Stimulated activated CD8-positive, alpha-beta memory T cell treated with anti-CD3 and anti-CD28 coated beads, Interleukin-12 subunit alpha, Interleukin-12 subunit beta, amount 100 ng/mL, for 24 hours (primary cell): Measurements from ENCODE around the gene CPA2.

Source experiments
- DNase-seq: peaks from one replicate; pipeline ENCODE4 v3.0.0-alpha.2; 2020; ENCODE audit errors: extremely low read depth

CPA2 gene

DNA sequence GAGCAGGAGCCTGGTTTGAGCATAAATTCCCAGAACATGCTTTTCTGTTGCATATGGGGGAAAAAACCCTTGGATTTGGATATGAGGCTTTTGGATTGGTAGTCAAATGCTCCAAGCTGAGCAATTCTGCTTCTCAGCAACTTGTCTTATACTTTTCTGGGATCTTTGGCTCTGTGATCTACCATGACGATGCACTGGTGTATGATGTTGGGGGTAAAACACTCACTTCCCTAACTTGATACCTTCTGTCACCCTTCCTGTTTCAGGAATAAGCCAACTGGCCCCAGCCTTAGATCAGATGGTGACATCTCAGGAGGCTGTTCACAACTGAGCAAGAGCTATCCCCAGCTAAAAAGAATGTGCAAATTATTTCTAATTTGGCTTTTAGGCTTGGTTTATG, 13.2 kb downstream of the CPA2 start:
- DNase-seq, result no peak

GRCh38 chr7:130281260-130281659, 14.6 kb downstream of the CPA2 start:
- DNase-seq, result no peak

DNA sequence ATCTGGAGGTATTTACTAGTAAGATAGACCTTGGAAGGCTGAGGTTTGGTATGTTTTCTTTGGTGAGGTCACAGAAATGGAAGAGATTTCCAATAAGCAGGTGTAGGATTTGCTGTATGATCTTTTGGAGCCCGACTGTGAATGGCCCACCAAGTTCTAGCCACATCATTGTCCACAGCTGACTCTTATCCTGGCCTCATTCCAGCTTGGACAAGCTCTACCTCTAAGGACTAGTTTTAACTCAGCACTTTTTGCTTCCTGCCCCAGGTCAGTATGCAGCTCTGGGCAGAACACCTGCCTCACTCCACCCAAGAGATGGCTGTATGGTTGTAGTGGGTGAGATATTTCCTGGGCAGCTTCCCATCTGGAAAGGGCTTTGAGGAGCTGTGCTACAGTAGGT, 20.2 kb downstream of the CPA2 start:
- no peak for DNase-seq

GRCh38 chr7:130288168-130288567, 21.5 kb downstream of the CPA2 start:
- no peak for DNase-seq

DNA sequence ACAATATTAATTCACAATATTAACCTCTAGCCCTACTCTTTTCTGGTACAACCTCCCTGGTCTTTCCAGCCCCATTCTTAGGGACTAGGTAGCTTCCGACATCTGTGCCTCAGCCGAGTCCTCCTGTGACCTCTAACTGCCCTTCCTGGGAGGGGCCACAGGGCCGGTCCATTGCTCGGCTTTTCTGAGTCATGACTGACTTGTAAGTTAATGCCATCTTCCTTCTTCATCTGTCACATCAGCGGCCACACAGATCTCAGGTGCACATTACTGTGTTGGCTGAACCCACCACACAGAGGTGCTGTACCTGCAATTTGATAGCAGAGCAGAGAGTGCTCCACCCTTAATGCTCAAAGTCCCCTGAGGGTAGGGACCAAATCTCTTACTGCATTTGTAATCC, 22.2 kb downstream of the CPA2 start:
- DNase-seq, result no peak

- DNase-seq, result no peak
Observed at GRCh38 chr7:130289478-130289877, 22.8 kb downstream of the CPA2 start.

DNA sequence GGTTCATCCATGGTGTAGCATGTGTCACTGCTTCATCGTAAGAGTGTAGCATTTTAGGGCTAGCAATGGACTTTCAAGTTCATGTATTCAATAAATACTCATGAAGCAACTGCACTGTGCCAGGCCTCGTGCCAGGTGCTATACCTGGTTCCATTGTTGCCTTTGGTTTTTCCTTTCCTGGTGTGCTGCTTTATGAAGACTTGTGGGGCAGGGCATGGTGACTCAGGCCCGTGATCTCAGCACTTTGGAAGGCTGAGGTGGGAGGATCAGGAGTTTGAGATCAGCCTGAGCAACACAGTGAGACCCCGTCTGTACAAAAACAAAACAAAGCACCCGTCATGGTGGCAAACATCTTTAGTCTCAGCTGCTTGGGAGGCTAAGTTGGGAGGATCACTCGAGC, 24.1 kb downstream of the CPA2 start:
- no peak for DNase-seq

GRCh38 chr7:130292682-130293257, 26.1 kb downstream of the CPA2 start, which contains the start of gene CPA4:
Gene CPA4, plus strand, starts transcription at chr7:130293161. Its CDS starts 20 bp downstream, at chr7:130293181.
- DNase-seq, result no peak

DNA sequence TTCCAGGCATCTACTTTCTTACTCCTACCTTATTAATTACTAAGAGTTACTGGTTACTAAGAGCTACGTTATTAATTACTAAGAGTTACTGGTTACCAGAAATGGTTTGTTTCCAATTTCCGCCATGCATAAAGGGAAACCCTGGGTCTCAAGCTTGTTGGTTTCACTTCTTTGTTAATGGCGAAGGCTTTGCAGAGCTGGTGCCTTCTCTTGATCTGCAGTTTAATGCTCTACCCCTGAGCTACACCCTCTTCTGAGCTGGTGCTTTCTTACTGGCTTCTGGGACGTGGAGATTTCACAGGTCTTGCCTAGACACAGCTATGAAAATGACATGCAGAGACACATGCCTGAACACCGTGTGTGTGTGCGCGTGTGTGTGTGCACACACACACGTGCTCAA, 26.9 kb downstream of the CPA2 start:
- DNase-seq, result no peak

DNA sequence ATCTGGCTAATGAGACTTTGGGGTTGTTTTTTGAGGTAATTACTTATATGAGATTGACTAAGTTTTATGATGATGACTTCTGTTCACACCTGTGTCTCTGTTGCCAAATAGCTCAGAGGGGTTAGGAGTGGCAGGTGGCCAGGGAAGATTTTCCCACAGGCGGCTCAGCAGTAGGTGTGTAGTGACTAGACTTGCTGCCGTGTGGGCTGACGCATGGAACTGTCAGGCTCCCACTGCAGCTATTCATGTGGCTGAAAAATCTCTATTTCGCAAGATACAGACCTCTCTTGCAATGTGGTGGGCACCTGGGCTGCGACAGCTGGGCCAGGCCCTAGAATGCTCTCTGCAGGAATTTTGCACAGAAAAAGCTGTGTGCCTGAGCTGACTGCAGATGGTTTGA, 27.7 kb downstream of the CPA2 start:
- DNase-seq, result no peak

DNA sequence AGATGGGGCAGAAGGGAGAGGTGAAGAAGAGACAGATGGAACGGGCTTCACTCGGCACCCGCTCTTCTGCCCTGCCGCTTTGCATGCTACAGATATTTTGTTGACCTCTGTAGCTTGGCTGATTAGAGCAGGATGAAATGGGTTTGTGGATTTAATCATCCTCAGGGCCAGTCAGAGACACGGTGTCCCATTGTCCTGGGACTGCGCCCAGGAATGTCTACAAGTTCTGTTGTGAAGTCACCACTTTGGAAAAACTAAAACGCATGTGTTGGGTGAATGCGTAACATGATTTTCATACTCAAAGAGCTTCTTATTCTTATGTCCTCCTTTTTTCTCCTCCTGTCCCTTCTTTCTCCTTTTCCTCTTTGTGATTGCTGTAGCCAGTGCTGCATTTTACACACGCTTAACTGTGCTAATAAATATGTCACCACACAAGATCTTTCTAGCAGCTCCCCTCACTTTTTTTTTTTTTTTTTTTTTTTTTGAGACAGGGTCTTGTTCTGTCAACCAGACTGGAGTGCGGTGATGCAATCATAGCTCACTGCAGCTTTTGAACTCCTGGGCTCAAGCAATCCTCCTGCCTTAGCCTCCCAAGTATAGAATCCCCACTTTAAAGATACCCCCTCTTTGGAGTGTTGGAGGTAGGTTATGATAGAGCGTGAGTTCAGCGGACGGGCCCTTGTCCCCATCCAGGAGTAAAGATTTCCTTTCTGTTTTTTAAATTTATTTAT, 29.7 kb downstream of the CPA2 start:
- no peak for DNase-seq

GRCh38 chr7:130297628-130298543, 31.2 kb downstream of the CPA2 start:
- DNase-seq, result no peak

GRCh38 chr7:130298544-130299326, 32.1 kb downstream of the CPA2 start:
- no peak for DNase-seq

DNA sequence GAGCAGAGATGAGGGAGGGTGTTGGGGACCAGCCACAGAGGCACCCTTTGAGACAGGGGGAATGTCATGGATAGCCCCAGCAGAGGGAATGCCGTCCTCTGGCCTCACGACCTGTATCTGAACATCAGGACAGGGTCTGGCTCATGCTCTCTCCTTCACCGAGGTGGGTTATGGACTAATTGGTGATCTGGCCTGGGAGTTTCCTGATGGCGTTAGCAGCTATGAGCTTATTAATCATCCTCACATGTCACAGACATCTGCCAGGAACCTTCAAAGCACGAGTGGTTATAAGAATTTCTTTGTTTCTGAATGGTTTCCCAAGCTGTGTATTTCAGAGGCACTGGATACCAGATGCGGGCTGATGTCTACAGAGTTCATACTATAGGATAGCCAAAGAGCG, 33.2 kb downstream of the CPA2 start:
- no peak for DNase-seq

DNA sequence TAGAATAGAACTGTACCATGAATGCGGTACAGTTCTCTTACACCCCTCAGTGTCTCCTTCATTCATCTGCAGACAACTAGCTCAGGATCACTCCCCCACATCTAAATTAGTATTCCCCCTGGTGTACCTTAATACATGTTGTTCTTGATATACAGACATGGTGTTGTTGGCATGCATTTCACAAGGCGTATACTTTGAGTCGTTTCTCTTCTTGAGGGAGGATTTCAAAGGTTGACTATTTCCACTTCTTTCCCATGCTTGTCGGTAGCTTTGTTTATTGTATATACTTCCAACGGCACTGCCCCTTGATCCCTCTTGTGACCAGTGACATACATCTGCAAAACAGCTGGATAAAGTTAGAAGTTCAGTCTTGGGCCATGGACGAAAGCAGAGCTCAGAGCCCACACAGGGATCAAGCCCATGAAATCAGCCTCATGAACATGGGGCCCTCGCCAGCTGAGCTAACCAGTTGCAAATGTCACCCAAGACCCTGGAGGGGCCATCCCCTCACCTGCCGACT, 34.9 kb downstream of the CPA2 start:
- no peak for DNase-seq

DNA sequence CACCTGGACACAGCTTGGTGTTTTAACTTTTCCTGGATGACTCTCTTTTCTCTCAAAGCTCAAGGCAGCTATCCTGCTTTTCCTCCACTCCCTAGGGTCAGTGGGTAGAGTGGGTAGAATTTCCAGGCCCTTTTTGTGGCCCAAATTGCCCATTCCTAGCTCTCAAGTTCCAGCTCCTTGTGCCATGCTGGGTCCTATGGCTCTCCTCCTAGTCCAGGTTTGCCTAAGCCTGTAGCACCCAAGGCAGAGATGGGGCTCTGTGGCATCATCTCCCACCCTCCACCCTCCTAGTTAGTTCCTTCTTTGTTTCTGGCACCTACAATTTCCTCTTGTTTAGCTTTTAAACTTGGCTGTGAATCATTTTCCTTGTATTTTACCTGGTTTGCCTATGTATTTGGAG, 36.0 kb downstream of the CPA2 start:
- DNase-seq, result no peak

DNA sequence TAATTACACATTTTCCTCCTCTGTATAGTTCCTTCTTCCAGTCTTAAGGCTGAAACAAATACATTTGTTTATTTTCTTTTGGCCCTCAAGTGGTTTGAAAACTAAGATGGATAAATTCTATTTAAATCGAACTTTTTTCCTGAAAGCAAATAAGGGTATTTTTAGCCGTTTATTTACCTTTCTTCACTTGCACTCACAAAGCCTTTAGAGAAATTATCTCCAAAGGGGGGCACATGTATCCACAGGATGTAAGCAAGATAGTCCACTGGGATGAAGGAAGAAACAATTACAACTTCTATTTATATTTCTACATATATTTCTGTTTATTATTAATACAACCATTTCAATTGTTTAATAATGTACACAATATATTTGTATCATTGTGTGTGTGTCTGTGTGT, 36.5 kb downstream of the CPA2 start:
- DNase-seq, result no peak

DNA sequence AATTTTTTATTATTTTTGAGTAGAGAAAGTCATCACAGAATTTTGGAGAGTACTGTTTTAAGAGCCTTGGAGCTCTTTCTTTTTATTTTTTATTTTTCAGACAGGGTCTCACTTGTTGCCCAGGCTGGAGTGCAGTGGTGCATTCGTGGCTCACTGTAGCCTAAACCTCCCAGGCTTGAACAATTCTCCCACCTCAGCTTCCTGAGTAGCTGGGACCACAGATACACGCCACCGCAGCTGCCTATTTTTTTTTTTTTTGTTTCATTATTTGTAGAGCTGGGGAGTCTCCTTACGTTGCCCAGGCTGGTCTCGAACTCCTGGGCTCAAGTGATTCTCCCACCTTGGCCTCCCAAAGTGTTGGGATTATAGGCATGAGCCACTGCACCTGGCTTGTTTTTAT, 36.9 kb downstream of the CPA2 start:
- DNase-seq, result no peak

- no peak for DNase-seq
Observed at GRCh38 chr7:130303982-130304381, 37.3 kb downstream of the CPA2 start.

- DNase-seq, result no peak
Observed at GRCh38 chr7:130304878-130305277, 38.2 kb downstream of the CPA2 start.

- DNase-seq, result no peak
Observed at GRCh38 chr7:130305433-130306042, 38.9 kb downstream of the CPA2 start.
